ENCODE measurements around the gene SDK1. TPM values are rescaled to one million over a fixed set of nuclear protein-coding genes. Genes with fewer than 3 reads are reported as not detected.

SDK1 gene
- total RNA-seq, 2 experiments from 2014 or later: 0.10 to 0.17 TPM

DNA sequence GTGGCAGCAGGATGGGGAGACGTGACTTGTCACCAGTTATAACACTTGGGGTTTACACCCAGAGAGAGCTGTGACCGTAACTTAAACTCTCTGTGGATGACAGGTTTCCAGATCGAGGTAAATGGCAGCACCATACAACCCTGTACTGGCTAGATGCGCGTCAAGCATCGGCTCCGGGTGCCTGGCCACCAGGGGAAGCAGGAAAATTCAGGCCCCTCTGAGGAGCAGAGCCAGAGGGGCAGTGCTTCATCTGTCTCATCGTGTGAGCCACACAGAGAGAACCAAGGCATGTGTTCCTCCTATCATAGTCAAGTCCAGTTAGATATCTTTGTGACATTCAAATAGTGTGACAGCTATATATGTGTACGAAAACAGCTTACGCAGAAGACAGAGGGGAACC, 728.9 kb downstream of the SDK1 start:
- Mint-ChIP-seq H3K36me3 (ENCODE audit: low read depth) (no peaks in the 10 kb centered on the region), H3K27me3 (peaks cover 2% of the 10 kb centered on the region), H3K9me3 (no peaks in the 10 kb centered on the region), H3K4me1 (peaks cover 5% of the 10 kb centered on the region), H3K27ac (no peak overlapping the region), H3K4me3 (no peak overlapping the region)
- POLR2A ChIA-PET: no interaction called here
- no peak for DNase-seq
- CTCF ChIA-PET: no interaction called here

DNA sequence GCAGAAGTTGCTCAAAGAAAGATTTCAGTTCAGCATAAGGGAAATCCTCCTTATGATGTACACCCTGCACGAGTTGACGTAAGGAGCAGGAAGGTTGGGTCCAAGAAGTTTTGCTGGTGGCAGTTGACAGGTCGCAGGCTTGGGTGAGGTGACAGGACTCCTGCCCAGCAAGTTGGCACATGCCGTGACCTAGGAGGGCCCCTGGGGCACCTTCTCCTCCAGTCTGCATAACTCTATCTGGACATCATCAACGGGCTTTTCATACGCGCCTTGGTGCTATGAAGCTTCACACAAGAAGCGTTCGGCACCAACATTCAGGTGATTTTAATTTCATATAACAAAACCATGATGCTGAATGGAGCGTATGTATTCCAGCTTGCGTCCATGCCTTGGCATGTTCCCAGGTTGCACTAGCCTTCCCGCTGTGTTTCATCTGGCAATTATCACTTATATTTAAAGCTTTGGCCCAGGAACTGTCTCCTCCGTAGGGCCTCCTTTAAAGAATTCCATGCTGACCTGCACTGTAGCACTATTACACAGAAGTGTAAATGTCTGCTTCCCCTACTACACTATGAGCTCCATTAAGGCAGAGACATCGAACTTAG, 729.4 kb downstream of the SDK1 start:
- Mint-ChIP-seq H3K27ac (no peak overlapping the region), H3K9me3 (no peaks in the 10 kb centered on the region), H3K36me3 (ENCODE audit: low read depth) (no peaks in the 10 kb centered on the region), H3K4me3 (no peak overlapping the region), H3K4me1 (peaks cover 5% of the 10 kb centered on the region), H3K27me3 (peaks cover 2% of the 10 kb centered on the region)
- ChIA-PET POLR2A (no interaction called here), CTCF (no interaction called here)
- no peak for DNase-seq

GRCh38 chr7:4033996-4034395, 732.9 kb downstream of the SDK1 start:
- Mint-ChIP-seq H3K36me3 (ENCODE audit: low read depth) (no peaks in the 10 kb centered on the region), H3K9me3 (no peaks in the 10 kb centered on the region), H3K27me3 (peaks cover 2% of the 10 kb centered on the region), H3K4me3 (no peak overlapping the region), H3K4me1 (no peaks in the 10 kb centered on the region), H3K27ac (no peak overlapping the region)
- POLR2A ChIA-PET: no interaction called here
- DNase-seq: no peak
- CTCF ChIA-PET: no interaction called here

GRCh38 chr7:4037308-4037707, 736.3 kb downstream of the SDK1 start:
- H3K4me1 Mint-ChIP-seq: no peaks in the 10 kb centered on the region
- no peak overlapping the region for H3K4me3 Mint-ChIP-seq
- no peak overlapping the region for H3K27ac Mint-ChIP-seq
- no peaks in the 10 kb centered on the region for H3K36me3 Mint-ChIP-seq (ENCODE audit: low read depth)
- ChIA-PET CTCF (interaction anchor here (1.7 kb wide), 1 partner anchor 15 kb away, joined by 4 read pairs; no protein-coding TSS in a partner anchor), POLR2A (no interaction called here)
- no peak for DNase-seq
- H3K27me3 Mint-ChIP-seq: peaks cover 2% of the 10 kb centered on the region
- H3K9me3 Mint-ChIP-seq: no peaks in the 10 kb centered on the region

DNA sequence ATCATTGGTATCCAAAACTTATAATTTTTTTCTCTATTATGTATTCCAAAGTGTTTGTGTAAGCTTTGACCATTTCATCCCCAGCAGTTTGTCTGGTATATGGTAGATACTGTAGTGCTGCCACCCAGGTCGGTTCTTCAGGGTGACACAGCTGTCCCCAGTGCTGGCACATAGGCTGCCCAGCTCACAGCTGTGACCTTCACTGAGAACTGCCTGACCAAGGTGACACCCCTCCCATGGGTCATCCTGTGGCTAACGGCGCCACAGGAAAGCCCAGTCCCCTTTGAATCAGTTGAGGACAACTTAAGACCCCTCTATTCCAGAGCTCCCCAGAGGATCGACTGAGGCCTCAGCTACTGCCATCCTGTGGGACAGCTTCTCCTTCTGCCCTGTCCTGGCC, 736.8 kb downstream of the SDK1 start:
- POLR2A ChIA-PET: interaction anchor here (0.7 kb wide), 1 partner anchor 167 kb away, joined by 4 read pairs; no protein-coding TSS in a partner anchor
- DNase-seq: no peak
- Mint-ChIP-seq H3K27me3 (no peaks in the 10 kb centered on the region), H3K9me3 (no peaks in the 10 kb centered on the region), H3K36me3 (ENCODE audit: low read depth) (no peaks in the 10 kb centered on the region), H3K4me1 (no peaks in the 10 kb centered on the region), H3K27ac (no peak overlapping the region), H3K4me3 (no peak overlapping the region)
- CTCF ChIA-PET: interaction anchor here (0.6 to 1.7 kb wide), 2 partner anchors 16 to 494 kb away, joined by 3 to 4 read pairs; no protein-coding TSS in a partner anchor

DNA sequence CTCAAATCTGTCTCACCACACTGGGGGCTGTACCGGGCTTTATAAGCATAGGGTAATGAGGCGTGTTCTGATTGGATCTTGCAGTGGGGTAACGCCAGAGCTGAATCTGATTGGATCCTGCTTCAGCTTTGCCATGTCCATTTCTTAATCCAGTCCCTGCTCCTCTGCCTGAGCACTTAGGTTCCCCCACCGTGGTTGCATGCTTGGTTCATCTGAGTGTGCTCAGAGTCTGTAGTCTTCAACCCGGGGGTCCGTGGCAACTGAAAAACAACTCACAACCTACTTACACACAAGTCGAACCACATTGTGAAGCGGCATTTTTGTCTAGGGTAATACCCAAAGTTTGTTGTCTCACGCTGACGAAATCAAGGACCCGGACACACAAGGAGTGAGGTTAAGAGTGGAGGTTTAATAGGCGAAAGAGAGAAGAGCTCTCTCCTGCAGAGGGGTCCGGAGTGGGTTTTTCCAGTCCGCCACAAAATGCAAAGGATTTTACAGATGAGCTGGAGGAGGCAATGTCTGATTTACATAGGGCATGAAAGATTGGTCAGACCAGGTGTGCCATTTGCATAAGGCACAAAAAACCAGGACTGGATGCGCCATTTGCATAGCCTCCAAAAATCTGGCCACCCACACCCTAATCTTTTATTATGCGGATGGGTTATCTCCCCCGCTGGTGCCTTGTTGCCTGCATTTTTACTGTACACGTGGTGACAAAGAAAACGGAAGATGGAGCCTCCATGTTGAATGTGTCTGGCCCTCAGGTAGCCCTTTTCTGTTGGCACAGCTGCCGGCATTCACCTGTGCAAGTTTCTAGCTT, 739.3 kb downstream of the SDK1 start:
- ChIA-PET POLR2A (no interaction called here), CTCF (no interaction called here)
- no peak overlapping the region for H3K27ac Mint-ChIP-seq
- DNase-seq: no peak
- no peaks in the 10 kb centered on the region for H3K36me3 Mint-ChIP-seq (ENCODE audit: low read depth)
- no peaks in the 10 kb centered on the region for H3K9me3 Mint-ChIP-seq
- H3K27me3 Mint-ChIP-seq: no peaks in the 10 kb centered on the region
- no peaks in the 10 kb centered on the region for H3K4me1 Mint-ChIP-seq
- no peak overlapping the region for H3K4me3 Mint-ChIP-seq

DNA sequence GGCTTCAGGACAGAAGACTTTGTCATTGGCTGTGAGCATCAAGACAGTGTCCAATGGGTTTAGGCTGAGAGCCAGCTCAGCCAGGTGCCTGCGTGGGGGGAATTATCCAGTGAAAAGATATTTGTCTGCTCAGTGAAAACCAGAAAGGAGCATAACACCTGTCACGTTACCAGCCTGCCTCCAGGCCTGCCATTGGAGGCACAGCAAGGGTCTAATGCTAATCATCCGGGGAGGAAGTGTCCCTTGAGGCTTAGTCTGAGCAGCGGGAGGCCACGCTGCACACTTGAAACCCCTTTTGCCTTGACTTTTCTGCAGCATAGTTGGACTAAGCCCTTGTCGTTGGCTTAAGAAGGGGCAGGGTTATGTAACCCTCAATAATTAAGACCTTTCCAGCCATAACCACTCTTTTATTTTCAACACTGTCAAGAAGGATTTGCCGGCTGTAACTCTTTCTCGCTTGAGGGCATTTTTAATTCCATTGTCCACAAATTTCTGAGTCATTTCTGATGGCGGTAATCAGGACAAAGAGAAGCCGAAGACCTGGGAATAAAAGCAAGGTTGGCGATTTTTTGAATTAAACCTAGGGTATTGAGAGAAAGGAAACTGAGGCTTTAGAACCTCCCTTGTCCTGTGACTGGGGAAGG, 741.5 kb downstream of the SDK1 start:
- Mint-ChIP-seq H3K4me1 (no peaks in the 10 kb centered on the region), H3K27ac (no peak overlapping the region), H3K27me3 (no peaks in the 10 kb centered on the region), H3K36me3 (ENCODE audit: low read depth) (no peaks in the 10 kb centered on the region), H3K9me3 (no peaks in the 10 kb centered on the region), H3K4me3 (no peak overlapping the region)
- ChIA-PET CTCF (interaction anchor here (0.6 kb wide), 1 partner anchor 1407 kb away, joined by 4 read pairs; no protein-coding TSS in a partner anchor), POLR2A (no interaction called here)
- no peak for DNase-seq

DNA sequence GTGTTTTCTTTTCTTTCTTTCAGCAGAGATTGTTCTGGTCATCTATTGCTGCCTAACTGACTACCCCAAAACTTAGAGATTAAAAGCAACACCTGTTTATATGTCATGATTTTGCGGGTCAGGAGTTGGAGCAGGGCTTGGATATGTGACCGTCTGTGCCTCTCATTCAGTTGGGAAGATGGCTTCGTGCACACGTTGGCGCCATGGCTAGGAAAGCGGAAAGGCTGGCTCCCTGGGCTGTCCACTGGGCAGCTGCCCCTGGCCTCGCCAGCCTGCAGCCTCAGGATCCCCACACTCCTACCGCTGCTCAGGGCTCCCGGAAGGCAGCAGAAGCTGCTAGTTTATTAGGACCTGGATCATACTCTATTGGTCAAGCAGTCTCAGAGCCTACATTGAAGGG, 742.9 kb downstream of the SDK1 start:
- Mint-ChIP-seq H3K27ac (no peak overlapping the region), H3K4me1 (no peaks in the 10 kb centered on the region), H3K36me3 (ENCODE audit: low read depth) (no peaks in the 10 kb centered on the region), H3K4me3 (no peak overlapping the region), H3K9me3 (no peaks in the 10 kb centered on the region), H3K27me3 (no peaks in the 10 kb centered on the region)
- POLR2A ChIA-PET: no interaction called here
- CTCF ChIA-PET: no interaction called here
- DNase-seq: no peak

DNA sequence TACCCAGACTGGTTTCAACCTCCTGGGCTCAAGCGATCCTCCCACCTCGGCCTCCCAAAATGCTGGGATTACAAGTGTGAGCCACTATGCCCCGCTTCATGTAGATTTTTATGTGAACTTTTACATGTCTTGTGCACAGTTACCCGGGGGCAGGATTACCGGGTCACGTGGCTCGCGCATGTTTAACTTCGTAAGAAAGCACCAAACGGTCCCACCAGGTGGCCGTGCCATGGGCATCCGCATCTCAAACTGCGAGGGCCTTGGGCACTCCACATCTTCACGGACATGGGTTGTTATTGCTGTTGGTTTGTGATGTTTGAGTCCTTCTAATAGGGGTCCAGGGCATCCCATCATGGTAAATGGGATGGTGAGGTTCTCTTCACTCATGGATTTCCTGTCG, 744.4 kb downstream of the SDK1 start:
- no peaks in the 10 kb centered on the region for H3K9me3 Mint-ChIP-seq
- H3K27ac Mint-ChIP-seq: no peak overlapping the region
- no peaks in the 10 kb centered on the region for H3K4me1 Mint-ChIP-seq
- no peaks in the 10 kb centered on the region for H3K36me3 Mint-ChIP-seq (ENCODE audit: low read depth)
- POLR2A ChIA-PET: no interaction called here
- no peak overlapping the region for H3K4me3 Mint-ChIP-seq
- no peaks in the 10 kb centered on the region for H3K27me3 Mint-ChIP-seq
- CTCF ChIA-PET: no interaction called here
- no peak for DNase-seq

DNA sequence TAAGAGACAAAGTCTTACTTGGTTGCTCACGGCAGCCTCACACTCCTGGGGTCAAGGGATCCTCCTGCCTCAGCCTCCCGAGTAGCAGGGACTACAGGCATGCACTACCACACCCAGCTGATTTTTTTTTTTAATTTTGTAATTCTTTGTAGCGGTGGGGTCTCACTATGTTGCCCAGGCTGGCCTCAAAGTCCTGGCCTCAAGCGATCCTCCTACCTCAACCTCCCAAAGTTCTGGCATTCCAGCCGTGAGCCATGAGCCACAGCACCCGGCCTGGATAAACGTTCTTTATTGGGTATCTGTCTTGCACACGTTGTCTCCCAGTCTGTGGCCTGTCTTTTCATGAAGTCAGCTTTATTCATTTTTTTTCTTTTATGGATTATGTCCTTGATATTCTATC, 744.9 kb downstream of the SDK1 start:
- POLR2A ChIA-PET: no interaction called here
- CTCF ChIA-PET: no interaction called here
- Mint-ChIP-seq H3K4me3 (no peak overlapping the region), H3K27me3 (no peaks in the 10 kb centered on the region), H3K4me1 (no peaks in the 10 kb centered on the region), H3K27ac (no peak overlapping the region), H3K36me3 (ENCODE audit: low read depth) (no peaks in the 10 kb centered on the region), H3K9me3 (no peaks in the 10 kb centered on the region)
- no peak for DNase-seq

GRCh38 chr7:4048336-4048735, 747.3 kb downstream of the SDK1 start:
- Mint-ChIP-seq H3K27ac (no peak overlapping the region), H3K36me3 (ENCODE audit: low read depth) (no peaks in the 10 kb centered on the region), H3K4me1 (no peaks in the 10 kb centered on the region), H3K9me3 (no peaks in the 10 kb centered on the region), H3K4me3 (no peak overlapping the region), H3K27me3 (no peaks in the 10 kb centered on the region)
- DNase-seq: no peak
- POLR2A ChIA-PET: no interaction called here
- CTCF ChIA-PET: no interaction called here

- Mint-ChIP-seq H3K4me1 (peaks cover 2% of the 10 kb centered on the region), H3K4me3 (no peak overlapping the region), H3K27ac (no peak overlapping the region), H3K27me3 (no peaks in the 10 kb centered on the region), H3K9me3 (no peaks in the 10 kb centered on the region), H3K36me3 (ENCODE audit: low read depth) (no peaks in the 10 kb centered on the region)
- DNase-seq: no peak
- POLR2A ChIA-PET: no interaction called here
- CTCF ChIA-PET: no interaction called here
Measured at GRCh38 chr7:4049202-4049601, 748.1 kb downstream of the SDK1 start.

DNA sequence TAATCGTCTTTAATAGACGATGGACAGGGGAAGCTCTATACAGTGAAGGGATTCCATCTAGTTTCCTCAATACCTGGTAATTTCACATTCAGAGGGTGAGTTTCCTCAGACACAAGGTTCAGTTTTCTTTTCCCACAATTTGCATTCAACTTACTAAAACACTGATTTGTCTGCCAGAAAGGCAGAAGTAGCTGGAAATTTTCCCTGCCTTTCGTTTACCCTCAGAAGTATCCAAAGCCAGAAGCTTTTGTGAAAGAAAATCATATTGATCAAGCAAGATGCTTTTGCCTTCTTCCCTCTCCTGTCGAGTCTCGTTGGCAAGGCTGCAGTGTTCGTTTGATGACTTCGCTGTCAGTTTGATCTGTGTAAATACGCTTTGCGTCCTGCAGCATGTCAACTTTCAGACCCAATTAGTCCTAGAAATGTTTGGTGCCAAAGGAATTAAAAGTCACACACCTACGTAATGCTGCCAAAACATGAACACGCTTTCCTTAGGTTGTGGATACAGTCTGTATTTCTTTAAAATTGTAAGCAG, 749.1 kb downstream of the SDK1 start:
- H3K27ac Mint-ChIP-seq: no peak overlapping the region
- ChIA-PET CTCF (no interaction called here), POLR2A (no interaction called here)
- no peak for DNase-seq
- no peak overlapping the region for H3K4me3 Mint-ChIP-seq
- no peaks in the 10 kb centered on the region for H3K9me3 Mint-ChIP-seq
- peaks cover 8% of the 10 kb centered on the region for H3K4me1 Mint-ChIP-seq
- H3K36me3 Mint-ChIP-seq (ENCODE audit: low read depth): no peaks in the 10 kb centered on the region
- H3K27me3 Mint-ChIP-seq: peaks cover under 1% of the 10 kb centered on the region

Measured in activated CD4-positive, alpha-beta T cell treated with anti-CD3 and anti-CD28 coated beads, Interleukin-2, amount 10 ng/mL, durations not matched to agents 7 days and 5 days (primary cell).